SJCRH30 (cell line): Measurements from ENCODE around the gene ZCCHC9. TPM values are rescaled to one million over a fixed set of nuclear protein-coding genes. Genes with fewer than 3 reads are reported as not detected.
"Not testable (repeated sequence)": the region's sequence is repeated elsewhere in the genome, so short reads cannot be mapped to it uniquely, and the experiment has no call there.

ENCODE experiments used
- DNase-seq, 2 experiments: peaks; one replicate each; pipeline ENCODE4 v3.0.0-alpha.2; 2015 to 2020
- H3K27ac ChIP-seq: fragments of 250-450 bp; sonication (Bioruptor Pico); 2 replicates; pipeline ENCODE4 v1.5.1; 2020; ENCODE audit warnings: mild to moderate bottlenecking, moderate library complexity
- H3K27me3 ChIP-seq: fragments of 250-450 bp; sonication (Bioruptor Pico); 2 replicates; pipeline ENCODE4 v1.5.1; 2020; ENCODE audit warnings: mild to moderate bottlenecking, moderate library complexity
- H3K36me3 ChIP-seq: fragments of 250-450 bp; sonication (Bioruptor Pico); 2 replicates; pipeline ENCODE4 v1.5.1; 2020; ENCODE audit warnings: mild to moderate bottlenecking, moderate library complexity
- H3K4me1 ChIP-seq: fragments of 250-450 bp; sonication (Bioruptor Pico); 2 replicates; pipeline ENCODE4 v1.5.1; 2020; ENCODE audit warnings: mild to moderate bottlenecking, moderate library complexity
- H3K4me3 ChIP-seq: fragments of 250-450 bp; sonication (Bioruptor Pico); 2 replicates; pipeline ENCODE4 v1.5.1; 2020; ENCODE audit warnings: mild to moderate bottlenecking, moderate library complexity
- H3K9me3 ChIP-seq: fragments of 250-450 bp; sonication (Bioruptor Pico); replicated peaks from 2 replicates; pipeline ENCODE4 v1.5.1; 2020; ENCODE audit warnings: mild to moderate bottlenecking, moderate library complexity
- total RNA-seq: library from RNA; depleted of rRNA; stranded (reverse); fragments of >200 nt; shearing (Covaris generic); gene quantifications from 2 replicates; pipeline ENCODE4 v1.2.3, GENCODE V29; 2014; rRNA removed

The ZCCHC9 gene
- 39.8 and 46.9 TPM in 2 replicates for total RNA-seq

- H3K4me1 ChIP-seq, result no peaks in the 10 kb centered on the region
- no peaks in the 10 kb centered on the region for H3K27me3 ChIP-seq
- peaks cover 6% of the 10 kb centered on the region; the same call in 1 of the 2 replicates for H3K36me3 ChIP-seq
- H3K27ac ChIP-seq, result peak within 1 kb of the TSS; percentile 91
- no peaks in the 10 kb centered on the region for H3K9me3 ChIP-seq
- DNase-seq, result peak; percentile 97 to 98
- H3K4me3 ChIP-seq, result peak within 1 kb of the TSS; percentile 72
These were observed at the start of gene ZCCHC9 for GRCh38 chr5:81301271-81302015. Gene ZCCHC9, plus strand, starts transcription at chr5:81301587. Its CDS starts 3,171 bp downstream, at chr5:81304758.

GRCh38 chr5:81251922-81252321, 49.5 kb upstream of the ZCCHC9 start:
- Histone ChIP-seq H3K9me3 (no peaks in the 10 kb centered on the region), H3K27ac (no peak overlapping the region), H3K4me1 (peaks cover 13% of the 10 kb centered on the region), H3K27me3 (no peaks in the 10 kb centered on the region), H3K4me3 (no peak overlapping the region), H3K36me3 (peaks cover 4% of the 10 kb centered on the region)
- no peak for DNase-seq

GRCh38 chr5:81252904-81253303, 48.5 kb upstream of the ZCCHC9 start:
- Histone ChIP-seq H3K4me3 (no peak overlapping the region), H3K4me1 (peaks cover 3% of the 10 kb centered on the region), H3K36me3 (peaks cover 8% of the 10 kb centered on the region), H3K27ac (no peak overlapping the region), H3K9me3 (no peaks in the 10 kb centered on the region), H3K27me3 (no peaks in the 10 kb centered on the region)
- DNase-seq, result no peak

- no peak for DNase-seq
- no peaks in the 10 kb centered on the region for H3K9me3 ChIP-seq
These were observed 47.5 kb upstream of the ZCCHC9 start for GRCh38 chr5:81253875-81254274.

GRCh38 chr5:81254886-81255559, 46.4 kb upstream of the ZCCHC9 start:
- Histone ChIP-seq H3K9me3 (no peaks in the 10 kb centered on the region; the same call in 1 of the 2 replicates), H3K27me3 (no peaks in the 10 kb centered on the region), H3K4me1 (no peaks in the 10 kb centered on the region), H3K36me3 (peaks cover 8% of the 10 kb centered on the region), H3K27ac (no peak overlapping the region), H3K4me3 (no peak overlapping the region)
- DNase-seq, result no peak

More at GRCh38 chr5:81253875-81254274, 47.5 kb upstream of the ZCCHC9 start:
- no peaks in the 10 kb centered on the region for H3K4me1 ChIP-seq
- H3K27me3 ChIP-seq, result no peaks in the 10 kb centered on the region
- H3K36me3 ChIP-seq, result peaks cover 8% of the 10 kb centered on the region
- H3K4me3 ChIP-seq, result no peak overlapping the region
- H3K27ac ChIP-seq, result no peak overlapping the region

- H3K36me3 ChIP-seq, result peaks cover 8% of the 10 kb centered on the region
- H3K27me3 ChIP-seq, result no peaks in the 10 kb centered on the region
- peaks cover 5% of the 10 kb centered on the region for H3K9me3 ChIP-seq
- no peak for DNase-seq
- H3K4me3 ChIP-seq, result no peak overlapping the region
- H3K27ac ChIP-seq, result no peak overlapping the region
- no peaks in the 10 kb centered on the region for H3K4me1 ChIP-seq
These were observed 44.6 kb upstream of the ZCCHC9 start for GRCh38 chr5:81256766-81257165.

- not testable (repeated sequence) for H3K27me3 ChIP-seq, H3K4me1 ChIP-seq
These were observed 38.6 kb upstream of the ZCCHC9 start for GRCh38 chr5:81262796-81263195.

GRCh38 chr5:81265101-81265500, 36.3 kb upstream of the ZCCHC9 start:
- peaks cover 12% of the 10 kb centered on the region for H3K9me3 ChIP-seq
- no peaks in the 10 kb centered on the region for H3K27me3 ChIP-seq
- DNase-seq, result no peak
- H3K27ac ChIP-seq, result no peak overlapping the region
- H3K4me3 ChIP-seq, result no peak overlapping the region
- H3K36me3 ChIP-seq, result no peaks in the 10 kb centered on the region
- peaks cover 4% of the 10 kb centered on the region; the same call in 1 of the 2 replicates for H3K4me1 ChIP-seq

More at GRCh38 chr5:81262796-81263195, 38.6 kb upstream of the ZCCHC9 start:
- not testable (repeated sequence) for H3K4me3 ChIP-seq, H3K36me3 ChIP-seq, DNase-seq, H3K27ac ChIP-seq
- peaks cover 12% of the 10 kb centered on the region for H3K9me3 ChIP-seq

- DNase-seq, result peak in 1 of 2 experiments; percentile 13
- H3K27me3 ChIP-seq, result no peaks in the 10 kb centered on the region
- no peaks in the 10 kb centered on the region; the same call in 1 of the 2 replicates for H3K9me3 ChIP-seq
- H3K4me3 ChIP-seq, result no peak overlapping the region
- peaks cover 4% of the 10 kb centered on the region; the same call in 1 of the 2 replicates for H3K4me1 ChIP-seq
- H3K36me3 ChIP-seq, result no peaks in the 10 kb centered on the region
- H3K27ac ChIP-seq, result no peak overlapping the region
These were observed 32.7 kb upstream of the ZCCHC9 start for GRCh38 chr5:81268521-81269196.

GRCh38 chr5:81269751-81270393, 31.5 kb upstream of the ZCCHC9 start:
- Histone ChIP-seq H3K27ac (peak overlapping the region; percentile 18; the same call in 1 of the 2 replicates), H3K4me1 (peaks cover 4% of the 10 kb centered on the region; the same call in 1 of the 2 replicates)

GRCh38 chr5:81270394-81271027, 30.9 kb upstream of the ZCCHC9 start:
- not testable (repeated sequence) for H3K36me3 ChIP-seq, H3K27me3 ChIP-seq, H3K4me1 ChIP-seq, H3K4me3 ChIP-seq, H3K9me3 ChIP-seq
- H3K27ac ChIP-seq, result peak overlapping the region; percentile 18; the same call in 1 of the 2 replicates
- peak; percentile 34 to 58 for DNase-seq

More at GRCh38 chr5:81269751-81270393, 31.5 kb upstream of the ZCCHC9 start:
- H3K27me3 ChIP-seq, result no peaks in the 10 kb centered on the region
- no peak overlapping the region for H3K4me3 ChIP-seq
- H3K36me3 ChIP-seq, result no peaks in the 10 kb centered on the region; the same call in 1 of the 2 replicates
- H3K9me3 ChIP-seq, result no peaks in the 10 kb centered on the region; the same call in 1 of the 2 replicates
- peak; percentile 19 to 38 for DNase-seq

GRCh38 chr5:81283976-81284375, 17.4 kb upstream of the ZCCHC9 start:
- Histone ChIP-seq H3K4me1 (no peaks in the 10 kb centered on the region), H3K27ac (no peak overlapping the region), H3K9me3 (0 out of 2 replicates have a peak, but pooled peaks cover 5% of the 10 kb centered on the region), H3K27me3 (no peaks in the 10 kb centered on the region), H3K36me3 (peaks cover 4% of the 10 kb centered on the region; the same call in 1 of the 2 replicates), H3K4me3 (no peak overlapping the region)
- DNase-seq, result no peak

- H3K9me3 ChIP-seq, result 0 out of 2 replicates have a peak, but pooled peaks cover 4% of the 10 kb centered on the region
- H3K27ac ChIP-seq, result no peak overlapping the region
- no peaks in the 10 kb centered on the region for H3K4me1 ChIP-seq
- no peak for DNase-seq
- no peak overlapping the region for H3K4me3 ChIP-seq
- no peaks in the 10 kb centered on the region for H3K27me3 ChIP-seq
- H3K36me3 ChIP-seq, result peaks cover 4% of the 10 kb centered on the region; the same call in 1 of the 2 replicates
These were observed 15.2 kb upstream of the ZCCHC9 start for GRCh38 chr5:81286059-81286617.
